Skeletal muscle tissue (tissue), 4 donors: Measurements from ENCODE around the gene CIDEA. TPM values are rescaled to one million over a fixed set of nuclear protein-coding genes. Genes with fewer than 3 reads are reported as not detected.

Experiments used
- H3K27ac ChIP-seq: one replicate; pipeline ENCODE4 v1.7.0; 2013; ENCODE audit warnings: mild to moderate bottlenecking, low read depth, low read length, inconsistent platforms
- H3K27me3 ChIP-seq, 3 donors: one replicate each; pipeline ENCODE4 v1.7.0; 2013; ENCODE audit warnings: low read length in 3 of 3; ENCODE audit not compliant: control insufficient read depth in 3 of 3, insufficient read depth in 3 of 3
- H3K36me3 ChIP-seq, 3 donors: one replicate each; pipeline ENCODE4 v1.7.0; 2013; ENCODE audit warnings: low read length in 3 of 3; ENCODE audit not compliant: control insufficient read depth in 3 of 3, insufficient read depth in 3 of 3
- H3K4me1 ChIP-seq, 3 donors: one replicate each; pipeline ENCODE4 v1.7.0; 2013; ENCODE audit warnings: low read length in 3 of 3, mild to moderate bottlenecking in 3 of 3; ENCODE audit not compliant: control insufficient read depth in 3 of 3, insufficient read depth in 3 of 3
- H3K4me3 ChIP-seq, 3 donors: one replicate each; pipeline ENCODE4 v1.7.0; 2013; ENCODE audit warnings: low read length in 3 of 3
- H3K9ac ChIP-seq, 3 donors: one replicate each; pipeline ENCODE4 v1.7.0; 2013; ENCODE audit warnings: low read length in 3 of 3, mild to moderate bottlenecking in 3 of 3, moderate library complexity in 2 of 3, low read depth in 1 of 3
- H3K9me3 ChIP-seq, 3 donors: one replicate each; pipeline ENCODE4 v1.7.0; 2013; ENCODE audit warnings: low read length in 3 of 3; ENCODE audit not compliant: control insufficient read depth in 3 of 3
- total RNA-seq: library from RNA; depleted of rRNA; stranded (reverse); fragments of >200 nt; gene quantifications from one replicate; pipeline ENCODE4 v1.2.3, GENCODE V29; 2014
- donor health status: Osteomylitis.

The CIDEA gene
- total RNA-seq, 1 donor from 2014 or later, result 2.1 TPM

DNA sequence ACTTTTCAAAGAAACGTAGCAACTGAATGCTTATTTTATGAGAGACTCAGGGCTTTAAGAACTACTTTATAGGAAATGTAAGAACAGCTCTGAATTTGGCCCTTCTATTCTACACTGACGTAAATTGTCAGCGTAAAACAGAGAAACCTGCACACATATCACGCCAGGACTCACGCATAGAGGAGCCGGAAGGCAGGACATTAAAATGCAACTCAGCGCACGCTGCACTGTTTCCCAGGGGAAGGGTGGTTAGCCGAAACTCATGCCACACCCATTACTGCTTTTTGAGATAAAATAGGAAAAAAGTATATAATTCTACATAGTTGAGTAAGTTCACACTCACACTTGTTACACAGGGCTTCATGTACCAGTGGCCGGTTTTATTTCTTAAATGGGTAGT, 61.3 kb downstream of the CIDEA start:
- Histone ChIP-seq H3K9ac (peak overlapping the region in 1 of 3 donors; percentile 54), H3K9me3 (peaks cover 0 to 2% (median 0%) of the 10 kb centered on the region in 3 donors), H3K36me3 (peaks cover 0 to 11% (median 2%) of the 10 kb centered on the region in 3 donors), H3K4me3 (peak overlapping the region in 1 of 3 donors; percentile 19), H3K27ac (no peak overlapping the region), H3K27me3 (no peaks in the 10 kb centered on the region), H3K4me1 (peaks cover 16 to 33% (median 20%) of the 10 kb centered on the region in 3 donors)

DNA sequence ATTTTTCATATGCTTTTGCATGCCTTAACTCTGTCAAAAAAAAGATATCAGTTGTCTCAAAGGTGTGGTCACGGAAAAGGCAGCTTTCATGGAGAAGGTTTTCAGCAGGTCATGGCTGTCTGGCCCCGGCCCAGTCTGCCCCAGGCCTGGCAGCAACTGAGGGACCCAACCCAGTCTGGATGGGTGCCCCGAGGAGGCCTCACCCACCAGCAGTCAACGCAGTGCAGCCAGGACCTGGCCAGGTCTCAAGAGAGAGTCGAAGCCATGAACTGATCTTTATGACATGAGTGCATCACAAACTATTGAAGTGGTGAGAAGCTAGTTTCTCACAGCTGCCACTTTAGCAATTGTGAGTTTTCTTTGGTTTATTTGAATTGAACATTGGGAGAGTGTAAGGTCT, 61.8 kb downstream of the CIDEA start:
- peaks cover 14 to 33% (median 20%) of the 10 kb centered on the region in 3 donors for H3K4me1 ChIP-seq
- H3K9ac ChIP-seq, result no peak overlapping the region
- no peak overlapping the region for H3K27ac ChIP-seq
- H3K9me3 ChIP-seq, result peaks cover 0 to 2% (median 0%) of the 10 kb centered on the region in 3 donors
- H3K36me3 ChIP-seq, result peaks cover 0 to 15% (median 2%) of the 10 kb centered on the region in 3 donors
- peak overlapping the region in 1 of 3 donors; percentile 19 for H3K4me3 ChIP-seq
- H3K27me3 ChIP-seq, result no peaks in the 10 kb centered on the region

GRCh38 chr18:12317664-12318333, 63.6 kb downstream of the CIDEA start:
- Histone ChIP-seq H3K9ac (no peak overlapping the region), H3K9me3 (no peaks in the 10 kb centered on the region), H3K27ac (peak overlapping the region; percentile 27), H3K27me3 (no peaks in the 10 kb centered on the region), H3K36me3 (peaks cover 5 to 10% (median 6%) of the 10 kb centered on the region in 3 donors), H3K4me1 (peaks cover 16 to 33% (median 20%) of the 10 kb centered on the region in 3 donors), H3K4me3 (no peak overlapping the region)

- H3K27ac ChIP-seq, result peak overlapping the region; percentile 27
- no peaks in the 10 kb centered on the region for H3K27me3 ChIP-seq
- H3K4me3 ChIP-seq, result no peak overlapping the region
- H3K9ac ChIP-seq, result no peak overlapping the region
- peaks cover 5 to 9% (median 8%) of the 10 kb centered on the region in 3 donors for H3K36me3 ChIP-seq
- H3K4me1 ChIP-seq, result peaks cover 16 to 29% (median 20%) of the 10 kb centered on the region in 3 donors
- H3K9me3 ChIP-seq, result no peaks in the 10 kb centered on the region
These were observed 64.2 kb downstream of the CIDEA start for GRCh38 chr18:12318334-12318697.

DNA sequence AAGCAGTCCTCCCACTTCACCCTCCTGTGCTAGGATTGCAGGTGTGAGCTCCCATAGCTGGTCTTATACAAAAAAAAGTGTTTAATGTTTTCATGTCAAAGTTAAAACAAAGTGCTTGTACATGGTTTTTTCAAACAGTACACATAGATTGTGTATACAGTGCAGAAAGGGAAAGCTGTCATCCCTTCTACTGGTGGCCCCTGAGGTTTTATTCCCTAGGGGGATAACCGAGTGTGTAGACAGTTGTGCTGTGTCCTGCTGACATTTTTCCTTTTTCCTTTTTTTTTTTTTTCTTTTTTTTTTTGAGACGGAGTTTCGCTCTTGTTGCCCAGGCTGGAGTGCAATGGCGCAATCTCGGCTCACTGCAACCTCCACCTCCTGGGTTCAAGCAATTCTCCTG, 64.7 kb downstream of the CIDEA start:
- Histone ChIP-seq H3K4me3 (no peak overlapping the region), H3K9me3 (no peaks in the 10 kb centered on the region), H3K4me1 (peaks cover 14 to 27% (median 20%) of the 10 kb centered on the region in 3 donors), H3K36me3 (peaks cover 5 to 11% (median 8%) of the 10 kb centered on the region in 3 donors), H3K9ac (no peak overlapping the region), H3K27ac (no peak overlapping the region), H3K27me3 (no peaks in the 10 kb centered on the region)

DNA sequence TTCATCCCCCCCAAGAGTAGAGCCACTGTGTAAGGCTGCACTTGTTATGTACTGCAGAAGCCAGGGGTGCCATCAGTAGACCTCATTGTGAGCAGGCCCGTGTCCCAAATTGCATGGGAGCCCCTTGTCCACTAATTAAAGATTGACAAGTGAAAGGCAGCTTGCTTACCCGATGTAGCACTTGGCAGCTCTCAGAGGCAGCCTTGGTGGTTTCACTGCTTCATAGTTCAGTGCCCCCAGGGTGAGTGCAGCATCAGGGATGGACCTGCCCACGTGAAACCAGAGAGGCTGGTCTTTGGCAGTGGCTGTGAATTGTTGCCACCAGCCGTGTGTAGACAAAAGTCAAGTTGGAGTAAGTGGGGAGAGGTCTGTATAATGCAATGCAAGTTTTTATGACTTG, 67.2 kb downstream of the CIDEA start:
- no peak overlapping the region for H3K27ac ChIP-seq
- H3K9me3 ChIP-seq, result no peaks in the 10 kb centered on the region
- no peaks in the 10 kb centered on the region for H3K27me3 ChIP-seq
- peaks cover 9 to 12% (median 9%) of the 10 kb centered on the region in 3 donors for H3K4me1 ChIP-seq
- no peak overlapping the region for H3K9ac ChIP-seq
- H3K4me3 ChIP-seq, result no peak overlapping the region
- peaks cover 21 to 28% (median 25%) of the 10 kb centered on the region in 3 donors for H3K36me3 ChIP-seq

DNA sequence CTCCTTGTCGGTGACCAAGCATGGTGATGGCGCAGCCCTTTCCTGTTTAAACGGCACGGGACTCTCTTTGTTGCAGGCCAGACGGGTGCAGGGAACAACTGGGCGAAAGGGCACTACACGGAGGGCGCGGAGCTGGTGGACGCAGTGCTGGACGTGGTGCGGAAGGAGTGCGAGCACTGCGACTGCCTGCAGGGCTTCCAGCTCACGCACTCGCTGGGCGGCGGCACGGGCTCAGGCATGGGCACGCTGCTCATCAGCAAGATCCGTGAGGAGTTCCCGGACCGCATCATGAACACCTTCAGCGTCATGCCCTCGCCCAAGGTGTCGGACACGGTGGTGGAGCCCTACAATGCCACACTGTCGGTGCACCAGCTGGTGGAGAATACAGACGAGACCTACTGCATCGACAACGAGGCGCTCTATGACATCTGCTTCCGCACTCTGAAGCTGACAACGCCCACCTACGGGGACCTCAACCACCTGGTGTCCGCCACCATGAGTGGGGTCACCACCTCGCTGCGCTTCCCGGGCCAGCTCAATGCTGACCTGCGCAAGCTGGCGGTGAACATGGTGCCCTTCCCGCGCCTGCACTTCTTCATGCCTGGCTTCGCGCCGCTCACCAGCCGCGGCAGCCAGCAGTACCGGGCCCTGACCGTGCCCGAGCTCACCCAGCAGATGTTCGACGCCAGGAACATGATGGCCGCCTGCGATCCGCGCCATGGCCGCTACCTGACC, 71.0 kb downstream of the CIDEA start:
- Histone ChIP-seq H3K4me1 (peaks cover 8 to 14% (median 13%) of the 10 kb centered on the region in 3 donors), H3K27me3 (no peaks in the 10 kb centered on the region), H3K9me3 (no peaks in the 10 kb centered on the region), H3K27ac (no peak overlapping the region), H3K9ac (no peak overlapping the region), H3K4me3 (no peak overlapping the region), H3K36me3 (peaks cover 37 to 59% (median 57%) of the 10 kb centered on the region in 3 donors)

- no peaks in the 10 kb centered on the region for H3K9me3 ChIP-seq
- no peaks in the 10 kb centered on the region for H3K27me3 ChIP-seq
- no peak overlapping the region for H3K9ac ChIP-seq
- H3K27ac ChIP-seq, result no peak overlapping the region
- peaks cover 8 to 14% (median 13%) of the 10 kb centered on the region in 3 donors for H3K4me1 ChIP-seq
- peaks cover 38 to 59% (median 55%) of the 10 kb centered on the region in 3 donors for H3K36me3 ChIP-seq
- no peak overlapping the region for H3K4me3 ChIP-seq
These were observed 71.6 kb downstream of the CIDEA start for GRCh38 chr18:12325726-12326245.

DNA sequence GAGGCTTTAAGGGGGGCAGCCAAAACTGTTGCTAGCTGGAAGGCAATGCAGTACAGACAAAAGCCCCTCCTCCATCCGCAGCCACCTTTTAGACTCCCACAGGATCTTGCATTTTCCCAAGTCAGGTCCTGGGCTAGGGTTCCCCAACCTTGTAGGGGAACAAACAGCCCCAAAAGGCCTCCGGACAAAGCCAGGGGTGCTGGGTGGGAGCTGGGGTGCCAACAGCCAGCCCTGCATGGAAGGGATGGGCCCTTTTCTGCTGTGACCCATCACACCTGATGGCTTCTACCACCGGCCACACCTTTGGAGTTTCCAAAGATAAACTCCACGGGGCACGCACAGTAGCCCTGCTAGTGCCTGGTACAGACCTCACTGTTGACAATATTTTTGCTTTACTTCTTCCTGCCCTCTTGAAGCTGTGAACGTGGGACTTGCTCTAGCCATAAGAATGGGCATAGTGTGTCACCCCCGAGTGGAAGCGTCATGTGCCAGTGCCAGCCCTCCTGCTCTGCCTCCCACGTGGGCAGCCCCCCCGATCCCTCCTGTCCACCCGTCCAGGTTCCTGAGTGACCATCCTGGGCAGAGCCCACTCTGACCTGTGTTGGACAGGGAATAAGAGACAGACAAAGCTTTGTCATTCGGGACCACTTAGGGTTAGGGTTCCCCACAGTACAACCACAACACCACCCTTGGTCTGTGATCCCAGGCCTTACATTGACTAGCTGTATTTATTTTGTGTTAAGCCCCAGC, 72.7 kb downstream of the CIDEA start:
- H3K4me3 ChIP-seq, result no peak overlapping the region
- no peaks in the 10 kb centered on the region for H3K27me3 ChIP-seq
- no peaks in the 10 kb centered on the region for H3K9me3 ChIP-seq
- H3K4me1 ChIP-seq, result peaks cover 8 to 13% (median 12%) of the 10 kb centered on the region in 3 donors
- H3K9ac ChIP-seq, result no peak overlapping the region
- peaks cover 37 to 55% (median 54%) of the 10 kb centered on the region in 3 donors for H3K36me3 ChIP-seq
- no peak overlapping the region for H3K27ac ChIP-seq
